HUDEP-2 (cell line): Measurements from ENCODE around the gene KCNH2.

Experiments
- DNase-seq, 76 experiments: peaks; one replicate each; lab custom pipeline; 2025; ENCODE audit not compliant: unreplicated experiment in 76 of 76; lab: John Stamatoyannopoulos, UW

KCNH2 gene

DNA sequence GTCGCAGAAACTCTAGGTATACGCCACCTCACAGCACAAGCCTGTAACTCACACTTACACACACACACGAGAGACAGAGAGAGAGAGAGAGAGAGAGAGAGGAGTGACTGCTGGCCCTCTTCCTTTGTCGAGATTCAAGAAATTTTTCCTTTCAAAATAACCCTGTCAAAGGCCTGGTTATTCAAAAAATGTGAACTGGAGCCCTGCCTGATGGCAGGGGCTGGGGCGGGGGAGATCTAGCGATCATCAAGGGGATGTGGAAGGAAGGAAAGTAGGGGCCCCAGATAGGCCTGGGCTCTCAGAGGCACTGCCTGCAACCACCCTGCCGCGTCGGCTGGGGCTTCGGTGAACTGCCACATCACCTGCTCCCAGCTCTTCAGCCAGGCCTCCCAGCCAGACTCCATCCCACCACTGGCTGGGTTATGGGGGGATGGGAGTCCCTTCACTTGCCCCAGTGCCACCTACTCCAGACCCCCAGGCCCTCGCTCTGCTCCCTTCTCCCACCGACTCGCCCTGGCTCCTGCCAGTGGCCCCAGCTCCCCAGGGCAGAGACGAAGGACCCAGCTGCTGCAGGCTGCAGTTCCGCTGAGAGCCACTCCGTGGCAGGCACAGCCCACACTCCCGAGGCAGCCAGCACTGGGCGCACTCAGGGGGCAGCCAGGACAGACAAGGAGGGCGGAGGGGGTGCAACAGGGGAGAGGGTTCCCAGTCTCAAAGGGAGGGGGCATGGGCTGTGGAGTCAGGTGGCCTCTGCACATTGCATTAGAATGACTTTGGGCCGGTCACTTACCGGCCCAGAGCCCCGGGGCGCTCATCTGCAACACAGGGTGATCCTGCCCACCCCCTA, 15.3 kb downstream of the KCNH2 start:
- DNase-seq, result peak in 71 of 76 experiments; percentile 10 to 85 (median 67)

DNA sequence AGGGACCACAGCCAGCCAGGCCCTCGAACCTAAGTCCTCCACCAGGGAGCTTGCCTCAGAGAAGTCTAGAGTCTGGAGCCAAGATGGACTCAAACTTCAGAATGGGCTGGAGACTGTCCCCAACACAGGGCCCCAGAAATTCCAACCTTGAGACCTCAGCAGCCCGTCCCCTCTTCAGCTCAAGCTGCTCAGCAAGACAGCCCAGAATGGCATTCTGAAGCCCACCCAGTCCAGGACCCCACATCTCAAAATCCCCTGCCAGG, 15.9 kb downstream of the KCNH2 start:
- peak in 1 of 76 experiments; percentile 51 for DNase-seq

DNA sequence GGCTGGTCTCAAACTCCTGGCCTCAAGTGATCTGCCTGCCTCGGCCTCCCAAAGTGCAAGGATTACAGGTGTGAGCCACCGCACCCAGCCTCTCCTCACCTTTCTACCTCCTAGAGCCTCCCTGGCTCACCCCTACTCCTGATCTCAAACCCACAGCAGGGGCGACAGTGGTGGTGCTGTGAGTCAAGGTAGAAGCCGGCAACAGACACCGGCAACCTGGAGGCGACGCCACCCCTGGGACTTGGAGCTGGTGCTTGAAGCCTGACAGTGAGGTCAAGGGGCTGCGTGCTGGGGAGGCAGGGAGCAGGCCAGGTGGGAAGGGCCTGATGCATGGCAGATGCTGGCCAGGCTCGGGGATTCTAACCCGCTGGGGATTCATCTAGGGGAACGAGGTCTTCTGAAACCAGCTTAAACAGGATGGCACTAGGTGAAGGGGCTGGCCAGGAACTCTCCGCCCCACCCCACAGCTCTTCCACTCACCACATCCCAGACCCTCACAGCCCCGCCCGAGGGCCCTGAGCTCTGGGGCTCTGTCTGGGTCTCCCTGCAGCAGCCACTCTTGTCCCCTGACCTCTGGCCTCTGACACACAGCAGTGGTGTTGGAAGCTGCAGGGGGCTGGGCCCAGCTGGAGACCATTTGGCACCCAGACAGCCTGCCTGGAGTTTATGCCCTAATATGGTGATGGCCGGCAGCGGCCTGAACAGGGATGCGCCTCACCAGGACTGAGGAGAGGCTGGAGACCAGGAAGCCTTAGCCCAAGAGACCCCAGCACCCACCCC, 16.4 kb downstream of the KCNH2 start:
- DNase-seq, result peak in 6 of 76 experiments; percentile 19 to 62 (median 34)

DNA sequence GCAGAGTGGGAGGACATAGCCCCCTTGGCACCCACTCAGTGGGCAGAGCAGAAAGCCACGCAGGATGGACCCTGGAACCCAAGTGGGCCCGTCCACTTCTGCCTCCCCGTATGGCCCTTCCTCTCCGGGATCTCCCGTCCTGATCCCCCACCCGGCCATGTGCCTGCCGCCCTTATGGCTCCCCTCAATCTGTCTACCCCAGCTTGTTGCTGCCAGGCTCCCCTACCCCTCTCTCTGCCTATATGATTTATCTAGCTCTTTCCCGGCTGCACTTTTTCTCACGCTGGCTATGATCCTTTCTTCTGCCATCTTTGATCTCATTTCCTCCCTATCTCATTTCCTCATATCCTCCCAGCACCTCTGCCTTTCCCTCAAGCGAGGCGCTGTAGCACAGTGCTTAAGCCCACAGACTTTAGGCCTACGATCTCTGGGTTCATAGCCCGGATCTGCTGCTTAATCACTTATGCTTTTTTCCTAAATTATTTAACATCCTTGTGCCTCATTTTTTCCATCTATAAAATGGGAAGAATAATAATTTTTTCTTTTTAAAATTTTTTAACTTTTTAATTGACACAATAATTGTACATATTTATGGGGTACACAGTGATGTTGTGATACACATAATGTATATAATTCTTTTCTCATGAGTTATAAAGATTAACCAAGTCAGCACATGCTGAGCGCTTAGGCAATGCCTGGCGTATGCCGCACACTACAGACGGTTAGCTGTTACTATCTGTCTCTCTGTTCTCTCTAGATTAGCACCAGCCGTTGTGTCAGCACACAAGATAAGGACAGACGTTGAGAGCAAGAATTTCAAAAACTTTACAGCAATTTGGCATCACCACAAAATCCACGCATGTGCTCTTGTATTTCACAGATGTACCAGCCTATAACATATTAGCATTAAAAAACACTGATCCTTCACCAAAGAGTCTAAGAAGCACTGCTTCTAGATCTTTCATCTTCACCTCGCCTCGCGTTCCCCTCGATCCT, 18.1 kb downstream of the KCNH2 start:
- peak in 74 of 76 experiments; percentile 34 to 97 (median 80) for DNase-seq

DNA sequence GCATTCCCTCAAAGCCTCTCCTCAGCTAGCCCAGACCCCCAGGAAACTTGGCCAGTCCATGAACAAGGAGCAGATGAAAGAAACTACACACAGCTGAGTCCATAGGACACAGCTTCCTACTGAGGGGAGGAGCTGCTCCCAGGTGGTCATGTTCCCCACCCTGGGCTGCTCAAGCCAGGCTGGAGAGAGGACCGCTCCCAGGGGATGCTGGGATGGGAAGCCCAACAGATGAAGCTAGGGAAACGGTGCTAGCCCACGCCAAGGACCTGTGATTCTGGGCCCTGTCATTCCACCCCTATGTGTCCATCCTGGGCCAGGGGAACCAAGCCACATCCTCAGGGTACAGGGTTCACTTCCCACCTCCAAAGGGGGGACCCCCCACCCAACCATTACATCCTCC, 19.0 kb downstream of the KCNH2 start:
- DNase-seq, result peak in 19 of 76 experiments; percentile 18 to 88 (median 56)

DNA sequence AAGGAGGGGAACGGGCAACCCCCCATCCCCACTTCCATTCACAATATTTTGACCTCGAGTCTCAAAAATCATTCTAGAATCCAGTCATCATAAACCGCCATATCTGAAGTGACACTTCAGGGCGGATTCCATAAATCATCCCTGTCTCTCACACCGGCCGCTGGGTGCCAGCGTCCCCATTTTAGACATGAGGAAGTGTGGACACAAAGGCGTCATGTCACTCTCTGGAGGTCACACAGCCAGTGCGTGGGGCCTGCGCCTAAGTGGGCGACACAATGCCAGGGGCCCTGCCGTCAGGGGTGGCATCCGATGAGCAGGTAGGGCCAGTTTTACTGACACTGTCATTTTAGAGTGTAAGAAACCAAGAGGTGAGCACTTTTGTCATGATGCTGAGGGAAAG, 19.5 kb downstream of the KCNH2 start:
- DNase-seq, result peak in 35 of 76 experiments; percentile 11 to 88 (median 50)

DNA sequence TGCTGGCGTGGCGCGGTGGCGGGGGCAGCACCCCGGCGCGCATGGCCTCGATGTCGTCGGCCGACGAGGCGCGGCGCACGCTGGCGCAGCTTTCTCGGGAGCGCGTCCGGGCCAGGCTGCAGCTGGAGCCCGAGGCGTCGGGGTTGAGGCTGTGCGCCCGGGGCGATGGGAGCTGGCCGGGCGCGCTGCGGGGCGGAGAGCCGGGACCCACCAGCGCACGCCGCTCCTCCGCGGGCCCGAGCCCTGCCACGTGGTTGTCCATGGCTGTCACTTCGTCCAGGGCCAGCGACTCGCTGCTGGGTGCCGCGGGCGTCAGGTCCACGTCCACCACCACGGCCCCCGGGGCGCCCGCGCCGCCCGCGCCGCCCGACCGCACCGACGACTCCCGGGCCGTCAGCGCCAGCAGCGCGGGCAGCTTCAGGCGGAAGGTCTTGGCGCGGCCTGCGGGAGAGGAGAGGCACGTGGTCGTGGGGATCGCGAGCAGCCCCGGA, 20.0 kb downstream of the KCNH2 start:
- peak in 4 of 76 experiments; percentile 41 to 76 (median 54) for DNase-seq

DNA sequence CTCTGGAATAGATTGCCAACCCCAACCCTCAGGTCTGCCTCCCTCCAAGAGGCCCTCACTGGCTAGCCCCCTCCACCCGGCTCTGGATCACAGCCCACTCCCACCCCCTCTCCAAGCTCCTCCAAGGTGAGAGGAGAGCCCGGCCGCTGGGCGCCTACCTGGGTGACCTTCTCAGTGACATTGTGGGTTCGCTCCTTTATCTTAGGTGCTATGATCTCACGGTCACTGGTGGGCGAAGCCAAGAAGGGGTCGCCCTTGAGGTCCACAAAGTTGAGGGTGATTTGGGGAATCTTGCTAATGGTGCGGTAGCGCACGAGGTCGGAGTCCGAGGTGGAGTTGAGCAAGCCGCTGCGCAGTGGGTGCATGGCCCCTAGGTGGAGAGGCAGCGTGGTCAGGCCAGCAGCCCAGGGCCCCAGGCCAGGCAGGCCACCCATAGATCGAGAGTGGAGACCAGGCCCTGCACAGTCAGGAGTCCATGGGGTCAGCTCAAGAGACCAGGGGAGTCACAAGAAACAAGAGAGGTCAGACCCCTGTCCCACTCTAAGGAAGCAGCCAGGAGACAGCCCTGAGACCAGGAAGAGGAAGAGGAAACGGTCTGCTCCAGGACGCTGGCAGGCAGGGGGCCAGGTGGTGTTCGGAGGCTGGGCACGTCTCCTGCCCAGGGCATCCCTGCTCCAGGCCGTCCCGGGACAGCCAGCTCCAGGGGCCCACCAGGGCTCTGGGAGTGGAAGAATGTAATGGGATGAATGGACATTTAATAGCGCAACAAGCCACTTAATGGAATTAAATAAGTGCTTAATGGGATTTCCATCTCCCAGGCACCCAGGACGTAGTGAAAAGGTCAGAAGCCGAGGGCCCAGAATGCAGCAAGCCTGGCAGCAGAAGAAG, 20.7 kb downstream of the KCNH2 start:
- DNase-seq, result peak in 37 of 76 experiments; percentile 23 to 87 (median 58)

DNA sequence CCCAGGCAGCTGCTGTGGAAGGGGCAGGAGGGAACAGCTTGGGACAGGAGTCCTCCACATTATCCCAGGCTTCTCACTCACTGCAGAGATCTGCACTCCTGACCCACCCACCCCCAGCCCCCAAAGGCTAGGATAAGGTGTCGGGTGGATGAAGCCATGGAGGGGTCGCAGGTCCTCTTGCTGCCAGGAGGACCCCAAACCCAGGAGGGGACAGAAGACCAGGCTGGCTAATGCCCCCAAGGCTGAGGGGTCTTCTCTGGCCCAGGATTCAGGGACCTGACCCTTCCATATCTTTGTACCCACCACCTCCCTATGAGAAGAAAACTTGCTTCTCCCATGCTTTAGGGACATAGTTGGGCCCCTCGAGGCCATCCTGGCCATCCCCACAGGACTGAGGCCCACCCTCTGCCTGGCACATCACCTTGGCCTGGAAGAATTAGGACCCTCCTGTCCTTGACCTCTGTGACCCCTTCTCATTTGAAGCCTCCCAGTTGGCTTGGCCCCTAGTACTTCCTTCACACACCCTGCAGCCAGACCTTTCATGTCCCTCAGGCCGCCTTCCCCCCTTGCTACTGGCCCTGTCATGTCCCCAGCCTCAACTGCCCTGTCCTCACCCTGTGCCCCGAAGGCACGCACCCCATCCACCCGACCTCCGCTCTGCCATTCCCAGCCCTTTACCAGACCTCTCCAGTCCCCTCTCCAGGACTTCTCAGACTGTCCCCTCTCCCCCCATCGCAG, 21.6 kb downstream of the KCNH2 start:
- peak in 25 of 76 experiments; percentile 29 to 79 (median 61) for DNase-seq

DNA sequence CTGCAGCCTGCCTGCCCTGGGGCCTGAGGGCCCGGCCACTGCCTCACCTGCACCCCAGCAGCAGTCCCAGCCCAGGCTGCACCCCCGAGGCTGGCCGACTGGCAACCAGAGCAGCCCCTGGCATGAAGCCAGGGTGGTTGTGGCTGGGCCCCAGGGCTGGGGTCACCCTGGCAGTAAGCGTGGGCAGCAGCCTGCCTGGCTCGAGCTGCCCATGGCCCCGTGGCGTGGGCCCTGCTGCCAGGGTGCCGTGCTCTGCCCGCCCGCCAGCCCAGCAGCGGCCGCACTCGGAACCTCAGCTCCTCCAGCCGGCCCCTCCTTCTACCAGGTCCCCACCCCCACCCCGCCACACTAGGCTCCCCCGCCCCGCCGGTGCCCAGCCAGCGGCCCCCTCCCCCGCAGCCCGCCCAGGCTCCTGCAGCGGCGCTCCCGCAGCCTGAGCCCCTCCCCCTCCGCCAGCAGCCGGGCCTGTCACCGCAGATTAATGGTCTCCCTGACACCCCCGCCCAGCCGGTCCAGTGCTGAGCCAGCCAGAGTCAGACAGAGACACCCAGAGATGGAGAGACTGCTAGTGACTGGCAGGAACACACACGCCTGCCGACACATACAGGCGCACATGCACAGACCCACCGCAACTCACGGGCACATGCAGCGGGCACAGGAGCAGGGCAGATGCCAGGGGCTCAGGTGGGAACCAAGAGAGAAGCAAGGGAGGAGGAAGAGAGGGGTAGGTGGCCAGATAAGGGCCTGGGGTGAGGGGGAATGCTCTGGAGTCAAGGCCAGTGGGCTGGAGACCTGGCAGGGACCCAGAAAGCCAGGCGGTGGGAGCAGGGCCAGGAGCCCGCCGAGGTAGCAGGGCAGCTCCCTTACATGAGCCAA, 22.4 kb downstream of the KCNH2 start:
- DNase-seq, result peak in 75 of 76 experiments; percentile 67 to 99 (median 96)

DNA sequence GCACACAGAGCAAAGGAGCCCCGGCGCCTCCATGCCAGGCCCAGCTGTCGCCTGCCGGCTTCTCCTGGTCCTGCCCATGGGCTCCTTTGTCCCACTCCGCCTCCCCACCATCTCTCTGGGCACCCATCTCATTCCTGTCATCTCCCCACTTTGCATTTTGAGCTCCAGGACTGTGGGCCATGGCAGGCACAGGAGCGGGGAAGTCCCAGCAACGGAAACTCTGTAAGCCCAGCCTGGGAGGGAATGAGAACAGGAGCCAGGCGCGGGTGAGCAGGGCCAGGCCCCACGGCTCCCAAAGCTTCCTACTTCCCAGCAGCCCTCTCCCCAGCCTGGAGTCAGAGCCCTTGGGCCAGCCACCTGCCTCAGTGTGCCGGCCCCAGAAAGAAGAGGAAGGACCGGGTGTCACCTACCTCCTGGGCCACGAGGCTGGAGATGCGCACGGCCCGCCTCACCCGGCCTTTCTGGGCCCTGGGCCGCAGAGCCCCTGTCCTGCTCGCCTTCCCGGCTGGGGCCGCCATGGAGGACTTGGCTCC, 23.1 kb downstream of the KCNH2 start:
- peak in 1 of 76 experiments; percentile 43 for DNase-seq

DNA sequence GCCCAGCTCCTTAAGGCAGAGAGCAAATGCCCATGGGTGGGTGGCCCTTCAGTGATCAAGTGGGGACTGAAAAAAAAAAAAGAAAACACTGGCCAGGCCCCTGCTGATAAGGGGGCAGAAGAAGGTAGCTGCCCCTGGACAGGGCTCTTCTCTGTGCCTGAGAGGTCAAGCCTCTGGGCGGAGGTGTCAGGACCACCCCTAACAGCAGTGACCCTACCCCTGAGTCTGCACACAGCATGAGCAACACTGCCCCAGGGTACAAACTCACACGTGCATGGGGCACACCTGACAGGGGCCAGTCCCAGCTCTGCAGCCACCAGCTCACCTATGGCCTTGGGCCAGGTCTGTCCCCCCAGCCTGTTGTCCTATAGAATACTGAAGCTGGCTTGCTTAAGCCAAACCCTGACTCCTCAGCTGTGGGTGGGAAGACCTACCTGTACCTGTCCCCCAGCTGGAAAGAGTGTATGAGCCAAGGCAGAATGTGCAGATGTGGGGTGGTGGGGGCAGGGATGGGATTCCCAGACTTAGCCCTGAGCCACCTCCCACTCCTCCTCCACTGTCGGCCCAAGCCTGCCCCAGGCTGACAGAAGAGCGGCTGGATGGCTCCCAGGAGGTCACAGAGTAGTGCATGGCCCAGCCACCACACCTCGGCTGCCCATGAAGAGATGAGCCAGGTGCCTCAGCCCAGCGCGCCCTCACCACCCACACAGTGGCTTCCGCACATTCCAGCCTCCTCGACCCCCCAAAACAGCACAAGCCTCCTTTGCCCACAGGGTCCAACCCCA, 23.7 kb downstream of the KCNH2 start:
- DNase-seq, result peak in 1 of 76 experiments; percentile 28

DNA sequence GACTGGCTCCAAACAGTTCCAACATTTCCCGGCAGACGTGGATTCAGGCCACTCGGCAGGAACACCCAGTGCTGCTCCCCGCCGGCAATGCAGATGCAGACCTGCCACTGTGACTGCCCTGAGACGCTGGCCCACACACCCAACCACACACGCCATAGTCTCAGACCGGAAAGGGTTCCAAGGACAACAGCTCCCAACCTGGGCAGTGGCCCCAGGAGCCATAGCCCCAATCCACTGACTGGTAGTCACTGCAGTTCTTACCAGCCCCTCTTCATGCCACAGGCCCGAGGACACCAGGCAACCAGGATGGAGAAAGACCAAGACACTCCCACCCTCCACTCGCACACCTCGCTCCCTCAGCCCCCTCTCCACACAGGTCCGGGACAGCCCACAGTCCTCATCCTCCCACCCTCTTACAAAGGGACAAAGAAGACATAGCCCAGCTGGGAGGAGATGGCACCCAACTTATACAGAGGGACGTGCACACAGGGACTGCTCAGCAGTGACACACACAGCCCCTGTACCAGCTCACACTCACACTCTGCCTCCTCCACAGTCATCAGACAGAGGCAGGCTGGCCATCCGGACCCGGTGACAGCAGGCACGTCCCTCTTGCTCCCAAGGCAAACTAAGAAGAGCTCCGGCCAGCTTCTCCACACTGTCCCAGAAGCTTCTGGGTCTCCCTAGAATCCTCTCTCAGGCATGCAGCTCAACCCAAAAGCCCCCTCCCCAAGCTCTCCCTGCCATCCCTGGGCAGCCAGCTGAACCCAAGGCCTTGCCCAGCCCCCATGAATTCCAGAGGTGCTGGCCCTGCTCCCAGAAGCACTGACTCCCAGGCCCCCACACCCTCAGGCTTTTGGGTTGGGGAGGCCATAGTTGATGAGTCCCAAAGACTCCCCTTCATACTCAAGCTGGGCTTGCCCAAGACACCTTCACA, 24.8 kb downstream of the KCNH2 start:
- DNase-seq, result peak in 3 of 76 experiments; percentile 22 to 47 (median 31)

DNA sequence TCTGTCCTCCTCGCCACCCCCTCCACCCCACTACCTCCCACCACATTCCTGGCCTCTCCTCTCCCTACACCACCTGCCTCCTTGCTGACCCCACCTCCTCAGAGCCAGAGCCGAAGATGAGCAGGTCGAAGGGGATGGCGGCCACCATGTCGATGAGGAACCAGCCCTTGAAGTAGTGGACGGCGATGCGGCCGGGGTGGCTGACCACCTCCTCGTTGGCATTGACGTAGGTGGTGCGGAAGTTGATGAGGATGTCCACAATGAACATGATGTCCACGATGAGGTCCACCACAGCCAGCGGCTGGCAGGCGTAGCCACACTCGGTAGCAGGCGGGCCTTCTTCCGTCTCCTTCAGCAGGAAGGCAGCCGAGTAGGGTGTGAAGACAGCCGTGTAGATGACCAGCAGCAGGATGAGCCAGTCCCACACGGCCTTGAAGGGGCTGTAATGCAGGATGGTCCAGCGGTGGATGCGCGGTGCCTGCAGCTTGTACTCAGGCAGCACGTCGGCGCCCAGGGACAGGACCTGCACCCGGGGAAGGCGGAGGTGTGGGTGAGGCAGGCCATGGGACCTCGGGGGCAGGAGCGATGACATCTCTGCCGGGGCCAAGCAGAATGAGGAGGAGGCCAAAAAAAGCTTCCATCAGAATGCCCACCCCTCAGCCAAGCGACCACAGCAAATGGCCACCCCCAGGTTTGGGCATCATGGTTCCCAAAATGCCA, 25.6 kb downstream of the KCNH2 start:
- DNase-seq, result no peak

DNA sequence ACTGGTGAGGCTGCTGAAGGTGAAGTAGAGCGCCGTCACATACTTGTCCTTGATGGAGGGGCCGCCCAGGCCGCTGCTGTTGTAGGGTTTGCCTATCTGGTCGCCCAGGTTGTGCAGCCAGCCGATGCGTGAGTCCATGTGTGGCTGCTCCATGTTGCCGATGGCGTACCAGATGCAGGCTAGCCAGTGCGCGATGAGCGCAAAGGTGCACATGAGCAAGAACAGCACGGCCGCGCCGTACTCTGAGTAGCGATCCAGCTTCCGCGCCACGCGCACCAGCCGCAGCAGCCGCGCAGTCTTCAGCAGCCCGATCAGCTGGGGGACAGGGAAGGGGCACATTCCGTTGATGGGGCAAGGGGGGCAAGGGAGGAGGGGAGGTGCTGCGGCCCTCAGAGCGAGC, 26.6 kb downstream of the KCNH2 start:
- DNase-seq, result no peak
